SU-DHL-6 (cell line): ENCODE data around the gene RAP1GAP2.
"Not testable (repeated sequence)": the region's sequence is repeated elsewhere in the genome, so short reads cannot be mapped to it uniquely, and the experiment has no call there.

Source experiments
- H2AFZ ChIP-seq: fragments of 200-600 bp; sonication (generic); 2 replicates; pipeline ENCODE4 v1.6.1; 2014; ENCODE audit warnings: low read depth, mild to moderate bottlenecking, moderate library complexity, mixed read lengths, antibody characterized with exemption, low read length; ENCODE audit not compliant: severe bottlenecking
- H3F3A ChIP-seq: fragments of 200-600 bp; shearing (Covaris generic); 2 replicates; pipeline ENCODE4 v1.6.0; 2016; ENCODE audit warnings: antibody characterized with exemption, mild to moderate bottlenecking; ENCODE audit not compliant: insufficient read depth
- H3K27ac ChIP-seq: fragments of 200-600 bp; sonication (generic); 2 replicates; pipeline ENCODE4 v1.5.1; 2016; ENCODE audit warnings: low read depth, mild to moderate bottlenecking, low read length, moderate library complexity, mixed read lengths
- H3K27me3 ChIP-seq: fragments of 200-600 bp; sonication (generic), shearing (Covaris generic); 2 replicates; pipeline ENCODE4 v1.6.0; 2014; ENCODE audit warnings: mild to moderate bottlenecking, low read length
- H3K36me3 ChIP-seq: fragments of 200-600 bp; sonication (generic); 2 replicates; pipeline ENCODE4 v1.6.1; 2014; ENCODE audit warnings: mild to moderate bottlenecking, low read length, mixed read lengths
- H3K4me2 ChIP-seq: fragments of 300-600, 200-600 bp; shearing (Covaris generic), sonication (generic); 2 replicates; pipeline ENCODE4 v1.6.0; 2014; ENCODE audit warnings: low read length, low read depth, mild to moderate bottlenecking; ENCODE audit not compliant: poor library complexity, severe bottlenecking
- H3K4me3 ChIP-seq: fragments of 200-600 bp; sonication (generic); 2 replicates; pipeline ENCODE4 v1.5.1; 2014; ENCODE audit warnings: antibody characterized with exemption, low read length, mild to moderate bottlenecking, mixed read lengths; ENCODE audit not compliant: insufficient read depth, poor library complexity, severe bottlenecking
- H3K79me2 ChIP-seq: fragments of 200-600 bp; sonication (generic); 2 replicates; pipeline ENCODE4 v1.6.1; 2014; ENCODE audit warnings: mild to moderate bottlenecking, low read length, moderate library complexity; ENCODE audit not compliant: insufficient read depth
- H3K9ac ChIP-seq: fragments of 200-600 bp; sonication (generic); 2 replicates; pipeline ENCODE4 v1.7.0; 2014; ENCODE audit warnings: mild to moderate bottlenecking, low read length
- H3K9me2 ChIP-seq: fragments of 200-600 bp; sonication (generic); replicated peaks from 2 replicates; pipeline ENCODE4 v1.6.1; 2014; ENCODE audit warnings: low read length; ENCODE audit not compliant: insufficient read depth
- H3K9me3 ChIP-seq: fragments of 200-600 bp; sonication (generic); 2 replicates; pipeline ENCODE4 v1.6.1; 2014; ENCODE audit warnings: low read length, mixed read lengths; ENCODE audit not compliant: insufficient read depth
- H4K20me1 ChIP-seq: fragments of 200-600 bp; sonication (generic); 2 replicates; pipeline ENCODE4 v1.6.1; 2014; ENCODE audit warnings: low read depth, mild to moderate bottlenecking, antibody characterized with exemption, low read length, moderate library complexity, mixed read lengths
- EZH2phosphoT487 ChIP-seq: fragments of 200-600 bp; sonication (generic), shearing (Covaris generic); conservative IDR thresholded peaks from 2 replicates; pipeline ENCODE4 v1.6.1; 2018; ENCODE audit warnings: mild to moderate bottlenecking, antibody characterized with exemption, low read length, moderate library complexity, mixed read lengths
- TF ChIP-seq, protein P1 (sequence below): fragments of 200-600 bp; sonication (generic); IDR thresholded peaks from one replicate; pipeline ENCODE4 v1.5.1; 2017; ENCODE audit warnings: antibody characterized with exemption, mild to moderate bottlenecking, low read length, moderate library complexity; ENCODE audit not compliant: insufficient read depth, poor library complexity, severe bottlenecking

The RAP1GAP2 gene

DNA sequence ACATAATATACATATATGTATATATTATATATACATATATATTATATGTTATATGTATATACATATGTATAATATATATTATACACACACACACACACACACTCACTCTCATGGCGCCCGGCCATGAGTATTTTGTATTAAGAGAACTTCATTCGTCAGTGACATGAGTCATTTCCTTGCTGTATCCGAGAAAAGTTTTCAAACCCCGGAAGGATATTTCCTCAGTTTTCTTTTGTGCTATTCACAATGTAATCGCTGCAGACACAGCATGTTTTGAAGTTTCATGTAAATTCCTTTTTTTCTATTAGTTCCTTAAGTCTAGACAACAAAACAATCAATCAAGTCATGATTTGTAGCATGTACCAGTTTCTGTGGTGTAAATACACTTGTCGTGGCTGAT, 233.9 kb downstream of the RAP1GAP2 start:
- no peak overlapping the region for H3K27ac ChIP-seq
- H3K27me3 ChIP-seq: no peaks in the 10 kb centered on the region
- H3K4me2 ChIP-seq: no peak overlapping the region
- H3K9ac ChIP-seq: no peak overlapping the region
- TF ChIP-seq, protein P1, sequence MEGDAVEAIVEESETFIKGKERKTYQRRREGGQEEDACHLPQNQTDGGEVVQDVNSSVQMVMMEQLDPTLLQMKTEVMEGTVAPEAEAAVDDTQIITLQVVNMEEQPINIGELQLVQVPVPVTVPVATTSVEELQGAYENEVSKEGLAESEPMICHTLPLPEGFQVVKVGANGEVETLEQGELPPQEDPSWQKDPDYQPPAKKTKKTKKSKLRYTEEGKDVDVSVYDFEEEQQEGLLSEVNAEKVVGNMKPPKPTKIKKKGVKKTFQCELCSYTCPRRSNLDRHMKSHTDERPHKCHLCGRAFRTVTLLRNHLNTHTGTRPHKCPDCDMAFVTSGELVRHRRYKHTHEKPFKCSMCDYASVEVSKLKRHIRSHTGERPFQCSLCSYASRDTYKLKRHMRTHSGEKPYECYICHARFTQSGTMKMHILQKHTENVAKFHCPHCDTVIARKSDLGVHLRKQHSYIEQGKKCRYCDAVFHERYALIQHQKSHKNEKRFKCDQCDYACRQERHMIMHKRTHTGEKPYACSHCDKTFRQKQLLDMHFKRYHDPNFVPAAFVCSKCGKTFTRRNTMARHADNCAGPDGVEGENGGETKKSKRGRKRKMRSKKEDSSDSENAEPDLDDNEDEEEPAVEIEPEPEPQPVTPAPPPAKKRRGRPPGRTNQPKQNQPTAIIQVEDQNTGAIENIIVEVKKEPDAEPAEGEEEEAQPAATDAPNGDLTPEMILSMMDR: no peak
- TF ChIP-seq EZH2phosphoT487: no peak
- H3K36me3 ChIP-seq: no peaks in the 10 kb centered on the region
- H4K20me1 ChIP-seq: no peaks in the 10 kb centered on the region
- no peaks in the 10 kb centered on the region for H3K9me2 ChIP-seq
- no peaks in the 10 kb centered on the region for H3K79me2 ChIP-seq
- no peaks in the 10 kb centered on the region for H3F3A ChIP-seq
- no peak overlapping the region for H2AFZ ChIP-seq
- no peak overlapping the region for H3K4me3 ChIP-seq
- H3K9me3 ChIP-seq: no peaks in the 10 kb centered on the region

DNA sequence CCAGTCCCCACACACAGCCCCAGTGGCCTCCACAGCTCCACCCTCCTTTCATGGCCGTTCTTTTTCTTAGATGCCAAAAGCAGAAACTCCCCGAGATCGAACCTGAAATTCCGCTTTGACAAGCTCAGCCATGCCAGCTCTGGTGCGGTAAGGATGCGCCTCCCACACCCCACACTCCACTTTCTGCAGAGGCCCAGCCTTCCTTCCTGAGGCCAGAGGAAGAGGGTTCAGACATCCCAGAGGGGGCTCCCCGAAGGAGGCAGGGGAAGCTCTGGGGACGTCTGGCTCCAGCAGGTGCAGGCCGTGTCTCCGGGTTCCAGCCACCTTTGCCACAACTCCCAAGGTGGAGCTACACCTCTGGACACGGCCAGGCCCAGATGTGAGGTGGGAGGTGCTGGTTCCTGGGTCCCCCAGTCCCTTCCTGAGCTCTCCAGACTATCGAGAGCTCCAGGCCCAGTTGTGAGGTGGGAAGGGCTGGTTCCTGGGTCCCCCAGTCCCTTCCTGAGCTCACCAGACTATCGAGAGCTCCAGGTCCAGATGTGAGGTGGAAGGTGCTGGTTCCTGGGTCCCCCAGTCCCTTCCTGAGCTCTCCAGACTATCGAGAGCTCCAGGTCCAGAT, 234.7 kb downstream of the RAP1GAP2 start:
- not testable (repeated sequence) for H3K4me3 ChIP-seq, H2AFZ ChIP-seq, H4K20me1 ChIP-seq, H3F3A ChIP-seq, H3K4me2 ChIP-seq, H3K9ac ChIP-seq, H3K9me2 ChIP-seq, H3K36me3 ChIP-seq, H3K79me2 ChIP-seq, H3K27ac ChIP-seq, H3K9me3 ChIP-seq, H3K27me3 ChIP-seq

DNA sequence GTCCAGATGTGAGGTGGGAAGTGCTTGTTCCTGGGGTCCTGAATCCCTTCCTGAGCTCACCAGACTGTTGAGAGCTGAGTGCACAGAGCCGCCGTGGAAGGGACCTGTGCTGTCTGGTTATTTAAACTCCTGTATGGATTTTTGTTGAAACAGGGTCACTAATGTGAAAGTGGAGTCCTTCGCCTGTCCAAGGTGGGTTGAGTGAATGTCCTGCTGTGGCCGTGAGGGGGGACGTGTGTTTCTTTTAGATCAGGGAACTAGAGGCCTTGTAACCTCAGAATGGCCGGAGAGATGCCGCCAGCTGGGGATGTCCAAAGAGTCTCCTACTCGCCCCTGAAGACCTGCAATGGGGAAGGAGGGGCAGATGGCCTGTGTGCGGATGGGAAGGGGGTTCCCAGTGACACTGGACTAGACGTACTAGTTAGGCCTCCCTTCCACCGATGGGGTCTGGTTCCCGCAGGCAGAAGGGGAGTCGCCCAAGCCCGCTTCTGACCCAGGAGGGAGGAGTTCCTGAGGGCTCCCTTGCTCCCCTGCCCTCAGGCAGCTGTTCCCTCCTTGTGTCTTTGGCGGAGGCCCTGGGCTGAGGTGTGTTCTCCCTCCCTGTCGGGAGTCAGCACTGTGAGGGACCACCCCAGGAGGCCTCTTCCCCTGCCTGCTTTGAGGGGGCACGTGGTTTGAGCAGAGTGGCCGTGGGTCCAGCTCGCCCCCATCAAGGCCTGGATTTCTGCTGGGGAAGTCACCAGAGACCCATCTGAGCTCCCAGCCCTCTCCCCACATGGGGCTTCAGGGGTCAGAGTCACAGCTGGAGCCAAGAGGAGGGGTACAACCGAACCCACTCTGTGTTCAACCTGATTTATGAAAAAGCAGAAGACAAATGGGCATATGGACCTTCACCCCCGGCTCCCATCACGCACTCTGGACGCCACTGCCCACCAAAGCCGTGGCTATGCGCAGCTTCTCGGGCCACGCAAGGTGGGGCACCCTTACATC, 236.3 kb downstream of the RAP1GAP2 start:
- Histone ChIP-seq H3K9ac (no peak overlapping the region), H3K9me3 (no peaks in the 10 kb centered on the region), H3K79me2 (no peaks in the 10 kb centered on the region), H3K36me3 (no peaks in the 10 kb centered on the region), H3F3A (no peaks in the 10 kb centered on the region), H2AFZ (no peak overlapping the region), H3K4me3 (no peak overlapping the region), H4K20me1 (no peaks in the 10 kb centered on the region), H3K27me3 (no peaks in the 10 kb centered on the region), H3K9me2 (no peaks in the 10 kb centered on the region), H3K27ac (no peak overlapping the region), H3K4me2 (no peak overlapping the region)
- TF ChIP-seq, protein P1: no peak
- no peak for TF ChIP-seq EZH2phosphoT487

DNA sequence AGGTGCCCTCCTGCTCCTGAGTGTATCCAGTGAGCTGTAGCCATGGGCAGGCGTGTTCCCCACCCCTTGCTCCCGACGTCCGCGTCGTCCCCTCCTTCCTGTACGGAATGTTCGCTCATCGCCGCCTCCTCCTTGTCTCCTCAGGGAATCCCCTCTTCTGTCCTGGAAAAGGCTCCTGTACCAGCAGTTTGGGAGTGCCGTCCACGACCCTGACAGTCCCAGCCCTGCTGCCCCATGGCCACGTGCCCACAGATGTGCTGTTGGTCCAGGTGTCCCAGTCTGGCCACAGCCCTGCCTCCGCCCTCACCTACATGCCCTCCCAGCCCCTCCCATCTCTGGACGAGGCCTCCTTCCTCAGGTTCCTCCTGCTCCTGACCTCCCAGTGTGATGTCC, 237.0 kb downstream of the RAP1GAP2 start:
- Histone ChIP-seq H3K36me3 (no peaks in the 10 kb centered on the region), H3K79me2 (no peaks in the 10 kb centered on the region), H3K4me3 (no peak overlapping the region), H2AFZ (no peak overlapping the region), H4K20me1 (no peaks in the 10 kb centered on the region), H3K9me3 (no peaks in the 10 kb centered on the region), H3K9me2 (no peaks in the 10 kb centered on the region), H3K9ac (no peak overlapping the region), H3K27me3 (no peaks in the 10 kb centered on the region), H3K27ac (no peak overlapping the region), H3K4me2 (no peak overlapping the region), H3F3A (no peaks in the 10 kb centered on the region)
- TF ChIP-seq EZH2phosphoT487: no peak
- TF ChIP-seq, protein P1: no peak
